ENCODE measurements around the gene LGALS3BP. TPM values are rescaled to one million over a fixed set of nuclear protein-coding genes. Genes with fewer than 3 reads are reported as not detected.
"Not testable (repeated sequence)": the region's sequence is repeated elsewhere in the genome, so short reads cannot be mapped to it uniquely, and the experiment has no call there.

The LGALS3BP gene
- total and polyA plus RNA-seq, 4 donors: 183 to 479 (median 245) TPM

DNA sequence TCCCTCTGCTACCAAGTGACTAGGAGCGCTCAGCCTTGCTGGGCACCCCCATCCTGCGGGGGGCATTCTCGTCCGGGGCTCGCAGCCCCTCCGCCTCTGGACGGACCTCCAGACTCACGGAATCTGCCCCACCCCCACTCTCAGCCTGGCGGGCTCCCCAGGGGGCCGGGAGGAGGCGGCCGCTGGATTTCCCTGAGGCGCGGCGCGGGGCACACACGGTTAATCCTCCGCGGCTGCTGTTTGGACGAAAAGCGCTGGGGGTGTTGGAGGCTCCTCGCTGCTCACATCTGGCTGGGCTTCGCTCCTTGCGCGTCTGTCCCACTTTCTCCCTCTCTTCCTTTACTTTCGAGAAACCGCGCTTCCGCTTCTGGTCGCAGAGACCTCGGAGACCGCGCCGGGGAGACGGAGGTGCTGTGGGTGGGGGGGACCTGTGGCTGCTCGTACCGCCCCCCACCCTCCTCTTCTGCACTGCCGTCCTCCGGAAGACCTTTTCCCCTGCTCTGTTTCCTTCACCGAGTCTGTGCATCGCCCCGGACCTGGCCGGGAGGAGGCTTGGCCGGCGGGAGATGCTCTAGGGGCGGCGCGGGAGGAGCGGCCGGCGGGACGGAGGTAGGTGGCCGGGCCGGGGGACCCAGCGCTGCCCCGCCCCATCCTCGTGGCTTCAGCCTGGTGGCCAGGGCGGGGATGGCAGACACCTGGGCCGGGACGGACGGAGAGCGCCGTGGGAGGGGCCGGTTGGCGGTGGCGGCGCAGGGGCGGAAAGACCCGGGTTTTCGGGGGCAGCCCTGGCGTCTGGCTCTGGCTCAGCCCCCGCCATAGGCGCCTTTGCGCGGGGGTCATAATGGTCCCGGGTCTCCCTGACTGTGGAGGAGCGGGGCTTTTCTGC lies 44.4 kb upstream of the LGALS3BP start, which contains the start of gene C1QTNF1:
C1QTNF1 (plus strand) TSS at position 284 of the 886 bp plus-strand sequence. CDS start 19,800 bp downstream, outside the sequence.
- no peak for ATAC-seq (ENCODE audit: insufficient read depth, low FRiP score)

DNA sequence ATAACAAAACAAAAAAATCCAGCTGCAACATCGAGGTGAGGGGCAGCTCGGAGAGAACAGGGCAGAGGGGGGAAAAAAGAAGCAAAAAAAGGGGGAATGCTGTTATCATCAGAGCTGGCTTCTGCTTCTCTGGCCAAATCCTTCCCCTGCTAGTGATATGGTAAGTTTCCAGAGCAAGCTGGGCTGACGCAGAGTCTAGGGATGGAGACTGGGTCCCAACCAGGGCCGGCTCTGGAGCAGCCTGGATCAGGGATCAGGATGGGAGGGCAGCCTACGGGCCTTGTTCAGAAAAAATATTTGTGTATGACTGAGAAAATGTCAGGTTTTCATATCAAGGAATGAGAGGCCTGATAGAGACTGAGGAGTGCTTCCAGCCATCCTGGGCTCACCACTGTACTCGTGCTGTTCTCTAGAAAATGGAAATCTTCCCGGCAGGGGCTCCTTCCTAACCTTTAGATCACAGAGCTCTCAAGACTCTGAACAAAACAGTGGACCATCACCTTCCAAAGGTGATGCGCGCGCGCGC lies 43.5 kb upstream of the LGALS3BP start:
- ATAC-seq (ENCODE audit: insufficient read depth, low FRiP score) (no peak), DNase-seq (no peak)
- 82 to 84% methylated on average over 12 of the region's 12 CpGs for WGBS, 2 donors
- Histone ChIP-seq H3K27me3 (ENCODE audit: control insufficient read depth in 3 of 3, insufficient read depth in 3 of 3, low read length in 2 of 3) (peaks cover 0 to 55% (median 9%) of the 10 kb centered on the region in 3 donors), H3K27ac (ENCODE audit: low read depth in 1 of 2, low read length in 1 of 2) (peak overlapping the region; percentile 48 to 82), H3K9me3 (ENCODE audit: control insufficient read depth in 4 of 4, insufficient read depth in 3 of 4, low read length in 3 of 4) (no peaks in the 10 kb centered on the region), H3K4me1 (ENCODE audit: control insufficient read depth in 5 of 5, insufficient read depth in 5 of 5, low read length in 5 of 5) (peaks cover 8 to 49% (median 15%) of the 10 kb centered on the region in 5 donors), H3K4me3 (no peak overlapping the region), H3K9ac (ENCODE audit: insufficient read depth in 1 of 2, low read length in 2 of 2) (no peak overlapping the region), H3K36me3 (ENCODE audit: control insufficient read depth in 4 of 4, insufficient read depth in 4 of 4, low read length in 4 of 4) (no peaks in the 10 kb centered on the region)
- TF ChIP-seq, protein P1, sequence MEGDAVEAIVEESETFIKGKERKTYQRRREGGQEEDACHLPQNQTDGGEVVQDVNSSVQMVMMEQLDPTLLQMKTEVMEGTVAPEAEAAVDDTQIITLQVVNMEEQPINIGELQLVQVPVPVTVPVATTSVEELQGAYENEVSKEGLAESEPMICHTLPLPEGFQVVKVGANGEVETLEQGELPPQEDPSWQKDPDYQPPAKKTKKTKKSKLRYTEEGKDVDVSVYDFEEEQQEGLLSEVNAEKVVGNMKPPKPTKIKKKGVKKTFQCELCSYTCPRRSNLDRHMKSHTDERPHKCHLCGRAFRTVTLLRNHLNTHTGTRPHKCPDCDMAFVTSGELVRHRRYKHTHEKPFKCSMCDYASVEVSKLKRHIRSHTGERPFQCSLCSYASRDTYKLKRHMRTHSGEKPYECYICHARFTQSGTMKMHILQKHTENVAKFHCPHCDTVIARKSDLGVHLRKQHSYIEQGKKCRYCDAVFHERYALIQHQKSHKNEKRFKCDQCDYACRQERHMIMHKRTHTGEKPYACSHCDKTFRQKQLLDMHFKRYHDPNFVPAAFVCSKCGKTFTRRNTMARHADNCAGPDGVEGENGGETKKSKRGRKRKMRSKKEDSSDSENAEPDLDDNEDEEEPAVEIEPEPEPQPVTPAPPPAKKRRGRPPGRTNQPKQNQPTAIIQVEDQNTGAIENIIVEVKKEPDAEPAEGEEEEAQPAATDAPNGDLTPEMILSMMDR (IDR thresholded peaks at IDR 0.05; ENCODE audit: control extremely low read depth, extremely low read depth): no peak

More for the DNA sequence above, 44.4 kb upstream of the LGALS3BP start, which contains the start of gene C1QTNF1:
- Histone ChIP-seq H3K36me3 (ENCODE audit: control insufficient read depth in 4 of 4, insufficient read depth in 4 of 4, low read length in 4 of 4) (no peaks in the 10 kb centered on the region), H3K27me3 (ENCODE audit: control insufficient read depth in 3 of 3, insufficient read depth in 3 of 3, low read length in 2 of 3) (peaks cover 0 to 64% (median 9%) of the 10 kb centered on the region in 3 donors), H3K27ac (ENCODE audit: low read depth in 1 of 2, low read length in 1 of 2) (peak within 1 kb of the TSS; percentile 62 to 82), H3K4me1 (ENCODE audit: control insufficient read depth in 5 of 5, insufficient read depth in 5 of 5, low read length in 5 of 5) (peaks cover 8 to 51% (median 16%) of the 10 kb centered on the region in 5 donors), H3K9ac (ENCODE audit: insufficient read depth in 1 of 2, low read length in 2 of 2) (peak within 1 kb of the TSS in 1 of 2 donors; percentile 23), H3K9me3 (ENCODE audit: control insufficient read depth in 4 of 4, insufficient read depth in 3 of 4, low read length in 3 of 4) (no peaks in the 10 kb centered on the region), H3K4me3 (peak within 1 kb of the TSS; percentile 42)
- 2% methylated on average over 67 to 77 of the region's 77 CpGs for WGBS, 2 donors
- TF ChIP-seq, protein P1 (IDR thresholded peaks at IDR 0.05; ENCODE audit: control extremely low read depth, extremely low read depth): no peak
- DNase-seq: peak; percentile 64 to 81 (median 75)

DNA sequence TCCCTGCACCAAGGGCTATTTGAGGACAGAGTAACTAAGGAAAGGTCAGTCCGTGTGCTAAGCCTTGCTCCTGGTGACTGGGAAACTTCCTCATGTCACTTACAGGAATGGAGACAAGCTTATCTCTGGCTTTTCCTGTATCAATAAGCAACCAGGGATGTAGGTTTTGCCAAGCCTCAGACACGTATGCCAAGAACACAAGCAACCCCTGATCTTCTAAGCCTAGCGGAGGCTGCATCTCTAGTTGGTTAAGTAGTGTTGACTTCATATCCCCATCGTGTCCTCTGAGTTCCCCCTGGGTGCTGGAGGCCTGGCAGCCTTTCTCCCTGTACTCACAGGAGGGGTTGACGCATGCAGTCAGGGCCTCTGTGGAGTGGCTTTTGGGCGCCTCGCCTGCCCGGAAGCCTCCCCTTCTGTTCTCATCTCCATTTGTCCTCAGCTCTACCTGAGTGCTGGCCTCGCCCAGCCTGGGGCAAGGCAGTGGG lies 42.8 kb upstream of the LGALS3BP start:
- TF ChIP-seq, protein P1 (IDR thresholded peaks at IDR 0.05; ENCODE audit: control extremely low read depth, extremely low read depth): no peak
- Histone ChIP-seq H3K9me3 (ENCODE audit: control insufficient read depth in 4 of 4, insufficient read depth in 3 of 4, low read length in 3 of 4) (no peaks in the 10 kb centered on the region), H3K27me3 (ENCODE audit: control insufficient read depth in 3 of 3, insufficient read depth in 3 of 3, low read length in 2 of 3) (peaks cover 0 to 54% (median 9%) of the 10 kb centered on the region in 3 donors), H3K4me1 (ENCODE audit: control insufficient read depth in 5 of 5, insufficient read depth in 5 of 5, low read length in 5 of 5) (peaks cover 8 to 42% (median 11%) of the 10 kb centered on the region in 5 donors), H3K4me3 (no peak overlapping the region), H3K36me3 (ENCODE audit: control insufficient read depth in 4 of 4, insufficient read depth in 4 of 4, low read length in 4 of 4) (no peaks in the 10 kb centered on the region), H3K9ac (ENCODE audit: insufficient read depth in 1 of 2, low read length in 2 of 2) (no peak overlapping the region), H3K27ac (ENCODE audit: low read depth in 1 of 2, low read length in 1 of 2) (peak overlapping the region; percentile 48 to 82)
- ATAC-seq (ENCODE audit: insufficient read depth, low FRiP score) (no peak), DNase-seq (no peak)
- WGBS, 2 donors: 59 to 80% methylated on average over 9 of the region's 9 CpGs

DNA sequence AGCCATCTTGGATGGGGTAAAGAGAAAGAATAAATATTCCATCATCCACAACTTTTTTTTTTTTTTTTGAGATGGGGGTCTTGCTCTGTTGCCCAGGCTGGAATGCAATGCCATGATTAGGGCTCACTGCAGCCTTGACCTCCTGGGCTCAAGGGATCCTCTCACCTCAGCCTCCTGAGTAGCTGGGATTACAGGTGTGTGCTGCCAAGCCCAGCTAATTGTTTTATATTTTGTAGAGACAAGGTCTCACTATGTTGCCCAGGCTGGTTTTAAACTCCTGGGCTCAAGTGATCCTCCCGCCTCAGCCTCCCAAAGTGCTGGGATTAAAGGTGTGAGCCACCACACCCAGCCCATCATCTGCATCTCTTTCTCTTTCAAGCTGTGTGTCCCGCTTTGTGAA lies 42.2 kb upstream of the LGALS3BP start:
- H3K27me3 ChIP-seq (ENCODE audit: control insufficient read depth in 3 of 3, insufficient read depth in 3 of 3, low read length in 2 of 3): peaks cover 0 to 47% (median 5%) of the 10 kb centered on the region in 3 donors
- not testable (repeated sequence) for H3K36me3 ChIP-seq (ENCODE audit: control insufficient read depth in 4 of 4, insufficient read depth in 4 of 4, low read length in 4 of 4); ATAC-seq (ENCODE audit: insufficient read depth, low FRiP score); H3K4me3 ChIP-seq; DNase-seq; H3K9me3 ChIP-seq (ENCODE audit: control insufficient read depth in 4 of 4, insufficient read depth in 3 of 4, low read length in 3 of 4); H3K9ac ChIP-seq (ENCODE audit: insufficient read depth in 1 of 2, low read length in 2 of 2)
- WGBS, 2 donors: 84 to 93% methylated on average over 2 of the region's 2 CpGs
- peak overlapping the region; percentile 48 to 53 for H3K27ac ChIP-seq (ENCODE audit: low read depth in 1 of 2, low read length in 1 of 2)
- peaks cover 4 to 36% (median 7%) of the 10 kb centered on the region in 5 donors for H3K4me1 ChIP-seq (ENCODE audit: control insufficient read depth in 5 of 5, insufficient read depth in 5 of 5, low read length in 5 of 5)
